ENCODE data around the gene GPR158.

GPR158 gene

DNA sequence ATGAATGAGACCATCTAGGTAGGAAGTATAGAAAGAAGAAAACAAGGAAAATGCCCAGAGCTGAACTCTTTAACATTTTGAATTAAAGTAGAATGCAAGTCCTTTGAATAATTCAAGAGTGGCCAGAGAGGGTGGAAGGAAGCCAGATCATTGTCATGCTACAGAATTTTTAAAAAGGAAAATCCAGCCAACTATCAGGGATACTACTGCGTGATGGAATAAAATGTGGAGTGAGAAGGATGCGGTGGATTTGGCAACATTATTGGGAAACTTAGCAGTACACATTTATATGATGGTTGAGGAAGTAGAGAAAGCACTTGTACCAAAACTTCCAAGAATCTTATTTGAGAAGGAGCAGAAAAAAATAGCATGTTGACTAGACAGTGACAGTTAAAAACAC, 261.6 kb downstream of the GPR158 start:
- DNase-seq (ENCODE audit: low spot score) (no peak), ATAC-seq (ENCODE audit: low read depth) (no peak)
- no peaks in the 10 kb centered on the region for H3K27me3 ChIP-seq (ENCODE audit: insufficient read depth, poor library complexity, severe bottlenecking)
- TF ChIP-seq CTCF (IDR thresholded peaks at IDR 0.05; ENCODE audit: poor library complexity, severe bottlenecking): no peak
- no peak overlapping the region for H3K4me3 ChIP-seq (ENCODE audit: severe bottlenecking)
- H3K9me3 ChIP-seq (ENCODE audit: severe bottlenecking): no peaks in the 10 kb centered on the region
- no peaks in the 10 kb centered on the region for H3K4me1 ChIP-seq (ENCODE audit: insufficient read depth, poor library complexity, severe bottlenecking)
- H3K36me3 ChIP-seq (ENCODE audit: low read depth): no peaks in the 10 kb centered on the region
- H3K27ac ChIP-seq (ENCODE audit: poor library complexity, severe bottlenecking): no peak overlapping the region

- Histone ChIP-seq H3K36me3 (ENCODE audit: low read depth) (no peaks in the 10 kb centered on the region), H3K4me1 (ENCODE audit: insufficient read depth, poor library complexity, severe bottlenecking) (no peaks in the 10 kb centered on the region), H3K9me3 (ENCODE audit: severe bottlenecking) (no peaks in the 10 kb centered on the region), H3K27ac (ENCODE audit: poor library complexity, severe bottlenecking) (no peak overlapping the region), H3K4me3 (ENCODE audit: severe bottlenecking) (no peak overlapping the region), H3K27me3 (ENCODE audit: insufficient read depth, poor library complexity, severe bottlenecking) (no peaks in the 10 kb centered on the region)
- DNase-seq (ENCODE audit: low spot score) (no peak), ATAC-seq (ENCODE audit: low read depth) (no peak)
- TF ChIP-seq CTCF (IDR thresholded peaks at IDR 0.05; ENCODE audit: poor library complexity, severe bottlenecking): no peak
Measured at GRCh38 chr10:25441270-25441669, 266.5 kb downstream of the GPR158 start.

GRCh38 chr10:25444266-25444665, 269.5 kb downstream of the GPR158 start:
- no peaks in the 10 kb centered on the region for H3K4me1 ChIP-seq (ENCODE audit: insufficient read depth, poor library complexity, severe bottlenecking)
- peaks cover 4% of the 10 kb centered on the region for H3K27me3 ChIP-seq (ENCODE audit: insufficient read depth, poor library complexity, severe bottlenecking)
- no peak for TF ChIP-seq CTCF (IDR thresholded peaks at IDR 0.05; ENCODE audit: poor library complexity, severe bottlenecking)
- no peaks in the 10 kb centered on the region for H3K36me3 ChIP-seq (ENCODE audit: low read depth)
- H3K4me3 ChIP-seq (ENCODE audit: severe bottlenecking): no peak overlapping the region
- ATAC-seq (ENCODE audit: low read depth) (no peak), DNase-seq (ENCODE audit: low spot score) (no peak)
- no peak overlapping the region for H3K27ac ChIP-seq (ENCODE audit: poor library complexity, severe bottlenecking)
- H3K9me3 ChIP-seq (ENCODE audit: severe bottlenecking): no peaks in the 10 kb centered on the region

DNA sequence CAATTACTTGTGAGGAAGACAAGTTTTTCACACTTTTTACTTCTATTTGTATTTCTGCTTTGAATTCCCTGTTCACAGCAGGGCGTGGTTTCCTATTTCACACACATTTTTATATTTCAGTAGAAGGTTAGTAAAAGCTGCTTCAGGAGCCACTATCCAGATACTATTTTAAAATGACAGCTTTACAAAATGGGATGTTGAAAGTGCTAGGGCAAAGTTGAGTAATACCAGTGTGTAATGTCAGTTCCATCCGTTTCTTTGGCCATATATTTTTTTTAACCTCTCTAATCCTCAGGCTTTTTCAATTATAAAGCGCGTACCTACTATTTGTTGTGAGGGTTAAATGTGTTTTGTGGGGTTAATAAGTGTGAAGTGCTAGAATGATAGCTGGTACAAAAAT, 276.6 kb downstream of the GPR158 start:
- H3K9me3 ChIP-seq (ENCODE audit: severe bottlenecking): no peaks in the 10 kb centered on the region
- no peak for ATAC-seq (ENCODE audit: low read depth)
- H3K36me3 ChIP-seq (ENCODE audit: low read depth): no peaks in the 10 kb centered on the region
- H3K27me3 ChIP-seq (ENCODE audit: insufficient read depth, poor library complexity, severe bottlenecking): peaks cover 6% of the 10 kb centered on the region
- no peak for DNase-seq (ENCODE audit: low spot score)
- TF ChIP-seq CTCF (IDR thresholded peaks at IDR 0.05; ENCODE audit: poor library complexity, severe bottlenecking): no peak
- H3K4me1 ChIP-seq (ENCODE audit: insufficient read depth, poor library complexity, severe bottlenecking): no peaks in the 10 kb centered on the region
- no peak overlapping the region for H3K4me3 ChIP-seq (ENCODE audit: severe bottlenecking)
- H3K27ac ChIP-seq (ENCODE audit: poor library complexity, severe bottlenecking): no peak overlapping the region

DNA sequence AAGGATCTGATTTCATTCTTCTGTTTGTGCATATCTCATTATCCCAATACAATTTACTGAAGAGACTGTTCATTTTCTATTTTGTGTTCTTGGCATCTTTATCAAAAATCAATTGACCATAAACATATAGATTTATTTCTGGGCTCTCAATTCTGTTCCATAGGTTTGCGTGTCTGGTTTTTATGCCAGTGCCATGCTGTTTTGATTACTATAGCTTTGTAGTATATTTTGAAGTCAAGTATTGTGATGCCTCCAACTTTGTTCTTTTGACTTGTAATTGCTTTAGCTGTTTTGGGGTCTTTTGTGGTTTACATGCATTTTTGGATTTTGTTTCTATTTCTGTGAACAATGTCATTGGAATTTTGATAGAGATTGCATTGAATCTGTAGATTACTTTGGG, 278.8 kb downstream of the GPR158 start:
- Histone ChIP-seq H3K9me3 (ENCODE audit: severe bottlenecking) (no peaks in the 10 kb centered on the region), H3K36me3 (ENCODE audit: low read depth) (no peaks in the 10 kb centered on the region), H3K27ac (ENCODE audit: poor library complexity, severe bottlenecking) (no peak overlapping the region), H3K4me3 (ENCODE audit: severe bottlenecking) (no peak overlapping the region), H3K4me1 (ENCODE audit: insufficient read depth, poor library complexity, severe bottlenecking) (no peaks in the 10 kb centered on the region), H3K27me3 (ENCODE audit: insufficient read depth, poor library complexity, severe bottlenecking) (peaks cover 3% of the 10 kb centered on the region)
- TF ChIP-seq CTCF (IDR thresholded peaks at IDR 0.05; ENCODE audit: poor library complexity, severe bottlenecking): no peak
- DNase-seq (ENCODE audit: low spot score) (no peak), ATAC-seq (ENCODE audit: low read depth) (no peak)

Data from RWPE2 (cell line).